ENCODE data around the gene C2CD4D. TPM values are rescaled to one million over a fixed set of nuclear protein-coding genes. Genes with fewer than 3 reads are reported as not detected.

The C2CD4D gene
- total RNA-seq, 1 donor from 2014 or later: 1.3 TPM

GRCh38 chr1:151837197-151837596, 2.4 kb downstream of the C2CD4D start:
- H3K4me3 Mint-ChIP-seq (ENCODE audit: low read depth): peak overlapping the region; percentile 6

GRCh38 chr1:151835596-151835995, 4.0 kb downstream of the C2CD4D start:
- Mint-ChIP-seq H3K4me1 (ENCODE audit: low read depth) (peaks cover 14% of the 10 kb centered on the region), H3K9me3 (ENCODE audit: low read depth) (no peaks in the 10 kb centered on the region), H3K4me3 (ENCODE audit: low read depth) (no peak overlapping the region), H3K27me3 (peaks cover 34% of the 10 kb centered on the region), H3K27ac (peak overlapping the region; percentile 79), H3K36me3 (ENCODE audit: insufficient read depth) (no peaks in the 10 kb centered on the region)
- DNase-seq (ENCODE audit: low spot score, unreplicated experiment): no peak
- TF ChIP-seq CTCF (IDR thresholded peaks at IDR 0.05; ENCODE audit: unreplicated experiment): no peak

More at GRCh38 chr1:151837197-151837596, 2.4 kb downstream of the C2CD4D start:
- peaks cover 21% of the 10 kb centered on the region for H3K4me1 Mint-ChIP-seq (ENCODE audit: low read depth)
- peaks cover 30% of the 10 kb centered on the region for H3K27me3 Mint-ChIP-seq
- H3K9me3 Mint-ChIP-seq (ENCODE audit: low read depth): no peaks in the 10 kb centered on the region
- no peaks in the 10 kb centered on the region for H3K36me3 Mint-ChIP-seq (ENCODE audit: insufficient read depth)
- TF ChIP-seq CTCF (IDR thresholded peaks at IDR 0.05; ENCODE audit: unreplicated experiment): no peak
- H3K27ac Mint-ChIP-seq: no peak overlapping the region
- no peak for DNase-seq (ENCODE audit: low spot score, unreplicated experiment)

- no peaks in the 10 kb centered on the region for H3K9me3 Mint-ChIP-seq (ENCODE audit: low read depth)
Measured at GRCh38 chr1:151834239-151834638, 5.4 kb downstream of the C2CD4D start.

GRCh38 chr1:151833172-151833900, 6.3 kb downstream of the C2CD4D start:
- DNase-seq (ENCODE audit: low spot score, unreplicated experiment): no peak
- TF ChIP-seq CTCF (IDR thresholded peaks at IDR 0.05; ENCODE audit: unreplicated experiment): no peak
- Mint-ChIP-seq H3K4me3 (ENCODE audit: low read depth) (no peak overlapping the region), H3K36me3 (ENCODE audit: insufficient read depth) (no peaks in the 10 kb centered on the region), H3K9me3 (ENCODE audit: low read depth) (no peaks in the 10 kb centered on the region), H3K4me1 (ENCODE audit: low read depth) (peaks cover 13% of the 10 kb centered on the region), H3K27ac (no peak overlapping the region), H3K27me3 (peaks cover 25% of the 10 kb centered on the region)

More at GRCh38 chr1:151834239-151834638, 5.4 kb downstream of the C2CD4D start:
- H3K36me3 Mint-ChIP-seq (ENCODE audit: insufficient read depth): no peaks in the 10 kb centered on the region
- no peak overlapping the region for H3K27ac Mint-ChIP-seq
- no peak for DNase-seq (ENCODE audit: low spot score, unreplicated experiment)
- TF ChIP-seq CTCF (IDR thresholded peaks at IDR 0.05; ENCODE audit: unreplicated experiment): no peak
- peaks cover 10% of the 10 kb centered on the region for H3K4me1 Mint-ChIP-seq (ENCODE audit: low read depth)
- no peak overlapping the region for H3K4me3 Mint-ChIP-seq (ENCODE audit: low read depth)
- H3K27me3 Mint-ChIP-seq: peaks cover 27% of the 10 kb centered on the region

- no peak for DNase-seq (ENCODE audit: low spot score, unreplicated experiment)
- TF ChIP-seq CTCF (IDR thresholded peaks at IDR 0.05; ENCODE audit: unreplicated experiment): no peak
- Mint-ChIP-seq H3K36me3 (ENCODE audit: insufficient read depth) (no peaks in the 10 kb centered on the region), H3K27ac (no peak overlapping the region), H3K4me3 (ENCODE audit: low read depth) (no peak overlapping the region), H3K9me3 (ENCODE audit: low read depth) (no peaks in the 10 kb centered on the region), H3K4me1 (ENCODE audit: low read depth) (peaks cover 12% of the 10 kb centered on the region), H3K27me3 (peaks cover 21% of the 10 kb centered on the region)
Measured at GRCh38 chr1:151832318-151832980, 7.2 kb downstream of the C2CD4D start.
